Head of caudate nucleus (tissue), 42 donors: ENCODE measurements around the gene POTEC.
"Not testable (repeated sequence)": the region's sequence is repeated elsewhere in the genome, so short reads cannot be mapped to it uniquely, and the experiment has no call there.

Experiments used
- DNase-seq, 42 donors: peaks; one replicate each; pipeline versions ENCODE4 v3.0.0 to v3.0.0-alpha.2; 2020 to 2021; ENCODE audit warnings: mixed read lengths in 7 of 42
- intact Hi-C: fragments of 100-400 bp; cut with DNase I; formaldehyde crosslinking; loops from one replicate; pipeline ENCODE4 v1.15.0; 2022

Gene POTEC

DNA sequence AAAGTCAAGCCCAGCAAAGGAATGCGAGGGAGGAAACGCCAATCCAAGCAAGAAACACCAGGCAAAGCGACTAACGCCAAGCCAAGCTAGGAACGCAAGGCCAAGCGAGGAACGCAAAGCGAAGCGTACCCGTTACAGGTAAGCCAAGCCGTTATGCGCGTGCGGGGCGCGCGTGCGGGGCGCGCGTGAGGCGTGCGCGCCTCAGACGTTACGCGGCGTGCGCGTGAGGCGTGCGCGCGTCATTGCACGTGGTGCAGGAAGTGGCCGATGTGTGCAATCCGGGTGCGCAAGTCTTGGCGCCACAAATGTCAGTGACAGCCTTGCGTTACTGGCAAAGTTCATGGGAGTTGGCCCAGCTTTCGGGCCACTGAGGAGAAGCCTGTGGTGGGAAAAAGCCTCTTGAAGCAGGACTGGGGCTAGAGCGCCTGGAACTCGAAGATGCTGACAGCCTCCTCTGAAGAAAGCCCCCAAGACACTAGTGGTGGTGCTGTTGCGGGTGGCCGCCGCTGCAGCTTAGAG is at the start of gene POTEC:
Gene POTEC (minus strand): TSS at position 155 of the 519 bp plus-strand sequence. CDS start 454 bp downstream, outside the sequence.
- DNase-seq, intact Hi-C loops: not testable (repeated sequence)

DNA sequence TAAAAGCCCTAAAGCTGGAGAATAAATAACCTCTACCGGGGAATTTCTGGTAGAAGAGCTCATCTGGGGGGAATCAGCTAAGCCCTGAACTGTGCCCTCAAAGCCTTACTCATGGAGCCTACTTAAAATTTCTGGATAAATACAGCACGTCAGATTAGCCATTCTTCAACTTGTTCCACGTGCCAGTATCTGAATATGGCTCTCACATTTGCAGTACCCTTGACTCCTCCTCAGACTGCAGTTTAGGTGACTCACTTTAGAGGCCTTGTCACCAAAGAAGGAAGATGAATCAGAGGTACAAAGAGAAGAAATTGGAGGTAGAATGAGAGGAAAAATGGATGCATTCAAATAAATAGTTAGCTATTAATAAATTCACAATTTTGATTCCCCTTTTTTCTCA is 34.6 kb upstream of the POTEC start:
- intact Hi-C loops: no loop called here
- DNase-seq: peak in 8 of 42 donors; percentile 1 to 35 (median 10)

DNA sequence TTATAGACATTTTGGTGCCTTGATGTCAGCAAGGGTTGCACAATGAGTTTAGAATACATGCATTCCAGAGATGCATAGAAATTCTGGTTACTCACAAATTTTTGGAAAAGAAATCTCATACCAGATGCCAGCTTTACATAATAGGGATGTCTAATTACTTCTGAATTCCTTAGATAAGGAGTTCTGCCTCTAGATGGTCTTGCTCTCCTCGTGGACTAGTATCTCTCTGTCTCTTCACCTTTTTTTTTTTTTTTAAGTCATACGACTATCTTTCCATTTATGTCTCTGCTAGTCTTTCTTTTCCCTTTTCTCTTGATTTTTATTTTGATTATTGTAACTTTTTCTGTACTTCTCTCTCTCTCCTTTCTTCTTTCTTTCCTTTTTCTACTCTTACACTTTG is 16.1 kb upstream of the POTEC start:
- DNase-seq, intact Hi-C loops: not testable (repeated sequence)

DNA sequence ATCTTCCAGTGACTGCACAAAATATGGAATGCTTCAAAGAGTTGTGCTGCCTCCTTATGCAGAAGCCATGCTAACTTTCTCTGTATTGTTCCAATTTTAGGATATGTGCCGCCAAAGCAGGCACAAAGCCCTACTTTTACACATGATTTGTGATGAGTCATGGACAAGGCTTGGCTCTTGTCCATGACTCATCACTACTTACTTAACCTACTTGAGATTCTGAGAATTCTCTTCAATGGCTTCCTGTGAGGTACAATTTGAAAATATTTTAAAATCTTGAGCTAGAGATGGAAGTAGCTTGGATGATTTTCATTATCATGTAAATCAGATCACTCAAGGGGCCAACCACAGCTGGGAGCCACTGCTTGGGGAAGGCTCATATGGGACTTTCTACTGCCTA is 11.7 kb downstream of the POTEC start:
- intact Hi-C loops: not testable (repeated sequence)

DNA sequence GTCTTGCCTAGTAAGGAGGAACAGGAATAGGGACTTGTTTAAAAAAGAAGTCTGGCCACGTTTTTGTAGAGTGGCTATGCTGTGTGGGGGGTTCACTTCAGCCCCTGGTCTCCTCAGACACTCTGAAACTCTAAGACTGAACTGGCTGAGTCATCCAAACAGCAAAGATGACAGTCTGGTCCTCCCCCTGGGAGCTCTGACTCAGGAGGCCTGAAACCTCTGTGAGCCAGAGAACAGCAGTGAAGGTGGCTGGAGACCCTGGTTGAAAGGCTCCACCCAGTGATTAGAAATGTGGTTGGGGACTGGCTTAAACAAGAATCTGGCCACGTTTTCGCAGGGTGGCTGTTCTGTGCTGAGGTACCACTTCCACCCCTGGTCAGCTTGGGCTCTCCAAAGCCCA is 32.7 kb downstream of the POTEC start:
- DNase-seq, intact Hi-C loops: not testable (repeated sequence)

More for the DNA sequence above, 11.7 kb downstream of the POTEC start:
- peak in 13 of 42 donors; percentile 2 to 45 (median 13) for DNase-seq

DNA sequence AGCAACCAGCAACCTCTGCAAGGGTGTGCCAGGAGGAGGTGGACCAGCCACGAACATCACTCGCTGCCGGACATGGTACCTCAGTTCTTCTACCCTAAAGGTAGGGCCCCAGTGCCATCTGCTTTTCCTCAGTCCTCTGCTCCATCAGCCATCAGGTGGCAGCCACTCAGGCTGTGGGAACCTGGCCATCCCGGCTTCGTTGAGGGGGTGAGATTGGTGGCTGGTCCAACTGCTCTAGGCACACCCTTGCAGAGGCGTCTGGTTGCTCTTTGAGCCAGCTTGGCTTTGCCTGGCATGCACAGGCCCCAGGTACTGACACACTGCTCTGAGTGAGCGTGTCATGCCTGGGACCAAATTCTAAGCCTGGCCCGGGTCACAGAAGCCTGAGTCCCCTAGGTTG is 39.7 kb downstream of the POTEC start:
- DNase-seq, intact Hi-C loops: not testable (repeated sequence)

DNA sequence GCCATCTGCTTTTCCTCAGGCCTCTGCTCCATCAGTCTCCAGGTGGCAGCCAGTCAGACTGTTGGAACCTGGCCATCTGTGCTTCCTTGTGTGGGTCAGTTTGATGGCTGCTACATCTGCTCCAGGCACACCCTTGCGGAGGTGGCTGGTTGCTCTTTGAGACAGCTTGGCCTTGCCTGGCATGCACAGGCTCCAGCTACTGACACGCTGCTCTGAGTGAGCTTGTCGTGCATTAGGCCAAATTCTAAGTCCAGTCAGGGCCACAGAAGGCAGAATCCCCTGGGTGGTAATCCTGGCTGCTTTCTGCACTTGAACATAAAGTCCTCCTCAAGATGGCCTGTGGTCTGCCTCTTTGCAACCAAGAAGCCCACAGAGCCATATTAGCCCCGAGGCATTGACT is 41.5 kb downstream of the POTEC start:
- DNase-seq, intact Hi-C loops: not testable (repeated sequence)

DNA sequence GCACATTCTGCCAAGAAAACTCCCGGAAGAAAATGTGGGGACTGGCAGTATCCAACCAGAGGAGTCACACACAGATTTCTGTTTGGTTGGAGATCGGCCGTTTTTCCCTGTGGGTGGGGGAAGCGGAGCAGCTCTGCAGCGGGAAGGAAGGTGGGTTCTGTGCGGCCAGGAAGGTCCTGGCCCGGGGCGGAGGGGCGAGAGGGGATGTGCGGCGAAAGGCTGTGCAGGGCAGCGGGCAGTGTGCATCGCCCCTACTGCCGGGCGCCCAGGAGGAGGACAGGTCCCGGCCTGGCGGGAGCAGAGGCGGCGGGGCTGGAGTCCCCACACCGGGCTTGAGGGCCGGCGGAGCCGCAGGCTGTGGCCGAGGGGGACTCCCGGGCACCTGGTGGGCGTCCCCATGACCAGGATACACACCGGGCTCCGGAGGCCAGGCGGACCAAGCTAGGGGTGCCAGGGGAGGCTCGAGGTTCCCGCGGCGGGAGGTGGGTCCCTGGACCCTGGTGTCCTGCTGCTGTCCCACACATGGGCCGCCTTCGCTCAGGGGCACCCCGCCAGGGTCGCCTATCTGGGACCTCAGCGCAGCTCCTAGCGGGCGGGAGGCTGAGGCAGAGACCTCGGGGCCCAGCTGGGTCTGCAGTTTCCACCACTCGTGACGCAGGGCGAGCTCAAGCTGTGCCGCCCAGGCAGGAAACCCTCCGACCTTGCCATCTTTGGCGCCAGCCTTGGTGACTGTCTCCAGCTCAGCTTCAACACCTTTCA is 54.0 kb downstream of the POTEC start:
- intact Hi-C loops, DNase-seq: not testable (repeated sequence)

DNA sequence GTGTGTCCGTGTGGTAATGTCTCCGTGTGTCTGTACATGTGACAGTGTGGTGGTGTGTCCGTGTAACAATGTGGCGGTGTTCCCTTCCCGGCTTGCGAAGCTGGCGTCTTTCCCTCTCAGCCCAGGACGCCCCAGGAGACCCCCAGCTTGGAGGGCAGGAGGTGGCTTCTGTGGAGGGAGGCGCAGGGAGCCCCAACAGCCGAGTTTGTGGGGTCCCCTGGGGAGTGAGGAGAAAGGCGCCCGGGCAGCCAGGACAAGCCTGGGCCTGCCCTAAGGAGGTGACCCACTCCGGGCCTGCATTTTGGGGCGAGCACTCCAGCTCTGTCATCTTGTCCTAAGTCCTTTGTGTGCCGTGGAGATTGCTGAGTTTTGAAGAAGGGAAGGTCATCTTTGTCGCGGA is 54.6 kb downstream of the POTEC start:
- intact Hi-C loops, DNase-seq: not testable (repeated sequence)

DNA sequence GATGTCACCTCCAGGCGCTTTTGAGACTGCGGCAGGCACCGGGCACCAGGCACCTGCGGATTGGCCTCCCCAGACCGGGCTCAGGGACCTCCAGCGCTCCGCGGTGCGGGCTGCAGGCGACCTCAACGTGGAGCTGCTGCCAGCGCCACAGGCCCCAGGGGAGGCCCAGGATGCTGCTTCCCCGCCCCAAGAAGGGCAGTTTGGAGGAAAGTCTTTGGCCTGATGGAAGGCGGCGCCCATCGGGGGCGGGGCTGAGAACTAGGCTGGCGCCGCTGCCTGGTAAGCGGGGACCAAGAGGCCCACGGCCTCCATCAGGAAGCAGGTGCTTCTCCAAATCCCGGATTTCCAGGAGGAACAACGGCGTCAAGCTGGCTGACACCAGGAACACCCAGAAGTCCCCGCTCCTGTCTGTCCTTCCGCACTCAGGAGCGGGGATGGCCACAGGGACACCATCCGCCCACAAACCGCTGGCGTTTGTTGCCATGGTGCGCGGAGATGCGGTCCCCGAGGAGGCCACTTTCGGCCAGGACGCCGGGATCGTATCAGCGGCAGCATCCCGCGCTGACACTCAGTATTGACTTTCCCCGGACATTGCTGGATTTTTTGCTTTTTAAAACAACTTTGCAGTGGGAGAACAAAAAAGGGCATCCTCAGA is 56.3 kb downstream of the POTEC start:
- DNase-seq: not testable (repeated sequence)

DNA sequence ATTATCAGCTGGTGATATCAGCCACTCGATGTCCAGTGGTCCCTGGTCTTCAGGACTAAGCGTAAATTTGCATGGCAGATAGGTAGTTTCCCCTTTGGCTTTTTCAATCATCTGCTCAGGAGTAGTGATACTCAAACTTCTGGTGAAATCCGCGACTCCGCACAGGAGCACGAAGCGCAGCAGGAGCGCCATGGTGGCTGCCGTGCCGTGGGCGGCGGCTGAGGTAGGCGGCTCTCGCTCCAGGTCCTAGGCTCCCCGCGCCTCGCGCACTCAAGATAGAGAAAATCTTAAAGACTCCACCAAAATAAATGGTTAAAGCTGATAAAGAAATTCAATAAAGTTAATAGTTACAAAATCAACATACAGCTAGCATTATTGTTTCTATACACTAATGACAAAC is 64.3 kb downstream of the POTEC start:
- intact Hi-C loops: not testable (repeated sequence)

More for the DNA sequence above, 56.3 kb downstream of the POTEC start:
- intact Hi-C loops: not testable (repeated sequence)

DNA sequence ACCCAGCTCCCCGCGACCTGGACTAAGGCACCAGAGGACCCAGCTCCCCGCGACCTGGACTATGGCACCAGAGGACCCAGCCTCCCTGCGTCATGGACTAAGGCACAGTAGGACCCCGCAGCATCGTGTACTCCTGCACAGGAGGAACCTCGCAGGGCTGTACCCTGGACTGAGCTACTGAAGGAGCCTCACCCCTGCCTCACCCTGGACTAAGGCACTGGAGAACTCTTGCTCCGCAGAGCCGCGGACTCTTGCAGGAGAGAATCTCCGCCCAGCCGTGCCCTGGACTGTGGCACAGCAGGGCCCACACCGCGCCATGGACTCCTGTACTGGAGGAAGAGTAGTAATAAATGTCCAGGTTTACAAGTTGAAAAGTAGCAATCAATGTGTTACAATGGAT is 67.9 kb downstream of the POTEC start:
- DNase-seq, intact Hi-C loops: not testable (repeated sequence)

More for the DNA sequence above, 64.3 kb downstream of the POTEC start:
- not testable (repeated sequence) for DNase-seq

DNA sequence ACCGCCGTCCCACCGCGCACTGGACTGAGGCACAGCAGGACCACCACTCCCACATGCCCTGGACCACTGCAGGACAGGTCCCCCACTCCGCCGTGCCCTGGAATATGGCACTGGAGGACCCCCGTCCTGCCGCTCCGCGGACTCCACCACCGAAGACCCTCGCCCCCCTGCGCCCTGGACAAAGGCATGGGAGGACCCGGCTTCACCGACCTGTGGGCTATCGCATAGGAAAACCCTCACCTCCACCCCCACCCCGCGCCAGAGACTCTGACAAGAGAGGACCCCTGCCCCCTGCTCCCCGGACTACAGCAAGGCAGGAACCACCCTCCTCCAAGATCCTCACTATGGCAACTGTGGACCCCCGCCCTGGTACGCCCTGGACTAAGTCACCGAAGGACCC is 68.6 kb downstream of the POTEC start:
- intact Hi-C loops, DNase-seq: not testable (repeated sequence)

DNA sequence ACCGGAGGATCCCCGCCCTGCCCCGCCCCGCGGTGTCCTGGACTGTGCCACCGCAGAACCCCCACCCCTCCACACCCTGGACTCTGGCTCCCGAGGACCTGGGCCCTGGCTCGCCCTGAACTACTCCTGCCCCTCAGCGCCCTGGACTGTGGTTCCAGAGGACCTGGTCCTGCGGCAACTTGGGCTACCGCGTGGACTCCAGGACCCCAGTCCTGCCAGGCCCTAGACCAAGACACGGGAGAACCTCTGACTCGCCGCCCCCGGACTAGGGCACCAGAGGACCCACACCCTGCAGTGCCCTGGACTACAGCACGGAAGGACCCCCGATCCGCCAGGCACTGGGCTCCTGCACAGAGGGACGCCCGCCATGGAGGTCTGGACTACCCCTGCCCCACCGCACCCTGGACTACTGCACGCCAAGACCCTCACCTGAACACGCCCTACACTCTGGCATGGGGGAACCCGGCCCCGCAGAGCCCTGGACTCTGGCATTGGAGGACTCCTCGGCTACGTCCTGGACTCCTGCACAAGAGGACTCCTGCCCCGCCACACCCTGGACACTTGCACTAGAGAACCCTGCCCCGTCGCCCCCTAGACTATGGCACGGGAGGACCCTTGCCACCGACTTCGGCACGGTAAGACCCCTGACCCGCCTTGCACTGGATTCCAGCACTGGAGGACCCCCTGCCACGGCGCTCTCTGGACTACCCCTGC is 69.2 kb downstream of the POTEC start:
- intact Hi-C loops, DNase-seq: not testable (repeated sequence)

DNA sequence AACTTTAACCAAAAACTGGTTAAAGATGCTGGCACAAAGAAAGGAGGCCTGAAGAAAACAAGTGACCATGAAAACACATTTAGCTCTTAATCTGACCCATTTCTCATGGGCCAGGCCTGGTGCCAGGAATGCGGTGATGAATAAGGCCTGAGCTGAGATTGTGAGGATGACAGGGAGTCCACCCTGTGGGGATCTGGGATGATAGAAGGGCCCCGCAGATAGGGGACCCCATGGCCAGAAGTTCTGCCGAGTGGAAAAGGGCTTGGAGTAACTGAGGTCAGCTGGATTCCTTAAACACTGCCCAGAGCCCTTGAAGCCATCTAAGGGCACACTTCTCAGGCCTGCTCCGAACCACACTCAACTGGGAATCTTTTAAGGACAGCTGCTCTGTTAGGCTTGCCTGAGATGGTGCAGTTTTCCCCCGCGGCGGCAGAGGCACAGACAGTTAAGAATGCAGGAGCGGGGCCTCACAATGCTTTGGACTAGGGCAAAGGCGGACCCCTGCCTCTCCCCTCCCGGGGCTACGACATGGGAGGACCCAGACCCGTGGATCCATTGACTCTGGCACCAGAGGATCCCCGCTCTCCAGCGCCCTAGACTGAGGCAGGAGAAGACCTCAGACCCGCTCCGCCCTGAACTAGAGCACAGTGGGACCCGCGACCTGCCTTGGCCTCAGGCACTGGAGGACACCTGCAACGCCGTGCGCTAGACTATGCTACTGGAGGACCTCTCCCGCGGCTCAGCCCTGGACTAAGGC is 70.0 kb downstream of the POTEC start:
- intact Hi-C loops, DNase-seq: not testable (repeated sequence)

DNA sequence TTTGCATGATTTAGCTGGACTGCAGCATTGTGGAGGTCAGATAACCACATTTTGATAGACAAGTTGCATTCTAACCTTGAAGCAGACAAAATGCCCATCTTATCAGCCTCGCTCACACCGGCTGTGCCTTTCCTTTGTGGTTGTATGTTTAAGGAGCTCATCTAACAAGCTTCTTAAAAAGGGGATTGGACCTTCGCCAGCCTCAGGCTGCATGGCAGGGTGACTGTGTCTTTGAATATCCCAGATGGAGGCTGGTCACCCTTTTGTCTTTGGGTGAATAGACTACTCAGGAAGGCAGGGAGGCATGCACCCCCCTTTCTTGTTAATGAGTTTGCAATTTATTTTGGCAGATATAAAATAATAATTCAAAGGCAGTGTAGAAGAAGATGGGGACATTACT is 72.1 kb downstream of the POTEC start:
- intact Hi-C loops, DNase-seq: not testable (repeated sequence)

DNA sequence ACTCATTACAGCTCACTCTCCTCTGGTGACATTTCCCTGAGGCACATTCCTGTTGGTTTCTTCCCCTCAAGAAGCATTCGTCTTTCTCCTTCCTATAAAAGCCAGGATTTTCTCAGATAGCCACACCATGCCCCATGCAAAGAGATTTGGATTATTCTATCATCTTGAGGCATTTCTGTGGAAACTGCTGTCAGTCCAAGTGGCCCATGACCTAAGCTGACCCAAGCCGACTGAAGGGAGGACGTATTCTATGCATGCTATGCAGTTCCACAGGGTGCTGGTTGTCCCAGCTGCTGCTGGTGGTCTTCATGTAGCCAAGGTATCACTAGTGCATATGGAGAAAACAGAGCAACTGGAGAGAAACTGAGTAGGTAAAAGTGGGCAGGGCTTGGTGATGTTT is 73.0 kb downstream of the POTEC start:
- intact Hi-C loops, DNase-seq: not testable (repeated sequence)

DNA sequence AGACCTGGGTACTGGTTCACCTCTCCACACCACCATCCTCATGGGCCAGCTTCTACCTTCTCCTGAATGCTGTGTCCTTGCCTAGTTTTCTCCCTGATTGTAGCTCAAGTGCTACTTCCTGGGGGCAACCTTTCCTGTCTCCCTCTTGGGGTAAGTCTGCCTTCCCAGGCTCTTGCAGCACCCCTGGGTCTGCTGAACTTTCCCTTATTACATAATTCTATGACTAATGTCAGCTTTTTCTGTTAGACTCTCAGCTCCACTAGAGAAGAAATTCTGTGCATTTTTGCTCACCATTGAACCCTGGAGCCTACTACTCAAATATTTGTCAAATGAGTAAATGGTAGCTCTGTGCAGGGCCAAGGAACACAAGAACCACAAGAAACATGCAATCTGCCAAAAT is 73.4 kb downstream of the POTEC start:
- DNase-seq, intact Hi-C loops: not testable (repeated sequence)

DNA sequence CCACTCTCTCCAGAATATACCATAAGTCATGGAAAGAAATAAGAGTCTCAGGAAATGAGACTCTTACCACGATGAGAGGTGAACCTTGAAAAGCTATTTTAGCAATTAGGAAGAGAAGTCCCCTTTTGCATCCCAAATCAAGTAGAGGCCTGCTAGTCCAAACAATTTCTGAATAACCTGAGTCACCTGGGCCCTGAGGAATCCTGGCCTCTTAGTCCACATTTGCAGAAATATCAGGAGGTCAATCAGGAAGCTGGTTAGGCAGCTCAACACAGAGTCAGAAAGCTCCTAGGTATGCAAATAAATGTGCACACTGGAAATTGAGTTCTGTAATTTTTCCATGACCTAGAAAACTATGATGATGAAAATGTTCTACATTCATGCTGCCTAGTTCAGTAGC is 77.4 kb downstream of the POTEC start:
- DNase-seq, intact Hi-C loops: not testable (repeated sequence)
